ENCODE data around the gene NMUR2. TPM values are rescaled to one million over a fixed set of nuclear protein-coding genes. Genes with fewer than 3 reads are reported as not detected.

NMUR2 gene
- total RNA-seq, 1 experiment from 2014 or later: not detected

- no peak for ATAC-seq
- no peak overlapping the region for H3K27ac ChIP-seq (ENCODE audit: low read length)
- H3K27me3 ChIP-seq (ENCODE audit: control insufficient read depth, insufficient read depth, low read length): no peaks in the 10 kb centered on the region
- intact Hi-C loops (cut with micrococcal nuclease; ENCODE audit: unreplicated experiment): no loop called here
- no peaks in the 10 kb centered on the region for H3K36me3 ChIP-seq (ENCODE audit: control insufficient read depth, insufficient read depth, low read length)
- TF ChIP-seq REST (IDR thresholded peaks at IDR 0.05; ENCODE audit: insufficient read depth in 1 of 2, low read depth in 2 of 2, low read length in 1 of 2) (no peak), TCF7L2 (IDR thresholded peaks at IDR 0.05; ENCODE audit: low read depth, low read length) (no peak)
- no peaks in the 10 kb centered on the region for H3K9me3 ChIP-seq (ENCODE audit: control insufficient read depth, insufficient read depth, low read depth, low read length)
- in situ Hi-C loops (cut with HindIII; ENCODE audit: low pct_unique_long_range_greater_than_20kb, low sequenced_read_pairs): no loop called here
- no peaks in the 10 kb centered on the region for H3K4me1 ChIP-seq (ENCODE audit: control insufficient read depth, insufficient read depth, low read length)
- BruUV-seq (replicated peaks): no TSS peak
- no peak overlapping the region for H3K4me3 ChIP-seq (ENCODE audit: low read depth in 2 of 2, low read length in 2 of 2)
- ChIA-PET CTCF (no interaction called here), POLR2A (no interaction called here)
- DNase-seq (ENCODE audit: low read depth, low spot score): no peak
Measured at GRCh38 chr5:152427721-152428120, 22.6 kb upstream of the NMUR2 start.

- H3K27me3 ChIP-seq (ENCODE audit: control insufficient read depth, insufficient read depth, low read length): no peaks in the 10 kb centered on the region
- in situ Hi-C loops (cut with HindIII; ENCODE audit: low pct_unique_long_range_greater_than_20kb, low sequenced_read_pairs) (no loop called here), intact Hi-C loops (cut with micrococcal nuclease; ENCODE audit: unreplicated experiment) (no loop called here)
- BruUV-seq (replicated peaks): no TSS peak
- ATAC-seq (no peak), DNase-seq (ENCODE audit: low read depth, low spot score) (no peak)
- no peaks in the 10 kb centered on the region for H3K36me3 ChIP-seq (ENCODE audit: control insufficient read depth, insufficient read depth, low read length)
- no peak for TF ChIP-seq SIN3A (IDR thresholded peaks at IDR 0.05; ENCODE audit: borderline replicate concordance, insufficient read depth, low read depth, low read length)
- no peak for TF ChIP-seq CTCF (IDR thresholded peaks at IDR 0.05)
- no peak for TF ChIP-seq TCF7L2 (IDR thresholded peaks at IDR 0.05; ENCODE audit: low read depth, low read length)
- no peak for TF ChIP-seq POLR2AphosphoS5 (IDR thresholded peaks at IDR 0.05; ENCODE audit: low read depth, low read length)
- no peak for TF ChIP-seq REST (IDR thresholded peaks at IDR 0.05; ENCODE audit: insufficient read depth in 1 of 2, low read depth in 2 of 2, low read length in 1 of 2)
- ChIA-PET POLR2A (no interaction called here), CTCF (no interaction called here)
- H3K4me3 ChIP-seq (ENCODE audit: low read depth in 2 of 2, low read length in 2 of 2): no peak overlapping the region
- no peak overlapping the region for H3K27ac ChIP-seq (ENCODE audit: low read length)
- no peaks in the 10 kb centered on the region for H3K9me3 ChIP-seq (ENCODE audit: control insufficient read depth, insufficient read depth, low read depth, low read length)
- no peaks in the 10 kb centered on the region for H3K4me1 ChIP-seq (ENCODE audit: control insufficient read depth, insufficient read depth, low read length)
Measured at GRCh38 chr5:152425083-152425482, 20.0 kb upstream of the NMUR2 start.

All from Panc1 (cell line).